SU-DHL-6 (cell line): ENCODE measurements around the gene PRDM10.

ENCODE experiments used
- EZH2phosphoT487 ChIP-seq: fragments of 200-600 bp; sonication (generic), shearing (Covaris generic); conservative IDR thresholded peaks from 2 replicates; pipeline ENCODE4 v1.6.1; 2018; ENCODE audit warnings: mild to moderate bottlenecking, antibody characterized with exemption, low read length, moderate library complexity, mixed read lengths
- TF ChIP-seq, protein P1 (sequence below): fragments of 200-600 bp; sonication (generic); IDR thresholded peaks from one replicate; pipeline ENCODE4 v1.5.1; 2017; ENCODE audit warnings: antibody characterized with exemption, mild to moderate bottlenecking, low read length, moderate library complexity; ENCODE audit not compliant: insufficient read depth, poor library complexity, severe bottlenecking

DNA sequence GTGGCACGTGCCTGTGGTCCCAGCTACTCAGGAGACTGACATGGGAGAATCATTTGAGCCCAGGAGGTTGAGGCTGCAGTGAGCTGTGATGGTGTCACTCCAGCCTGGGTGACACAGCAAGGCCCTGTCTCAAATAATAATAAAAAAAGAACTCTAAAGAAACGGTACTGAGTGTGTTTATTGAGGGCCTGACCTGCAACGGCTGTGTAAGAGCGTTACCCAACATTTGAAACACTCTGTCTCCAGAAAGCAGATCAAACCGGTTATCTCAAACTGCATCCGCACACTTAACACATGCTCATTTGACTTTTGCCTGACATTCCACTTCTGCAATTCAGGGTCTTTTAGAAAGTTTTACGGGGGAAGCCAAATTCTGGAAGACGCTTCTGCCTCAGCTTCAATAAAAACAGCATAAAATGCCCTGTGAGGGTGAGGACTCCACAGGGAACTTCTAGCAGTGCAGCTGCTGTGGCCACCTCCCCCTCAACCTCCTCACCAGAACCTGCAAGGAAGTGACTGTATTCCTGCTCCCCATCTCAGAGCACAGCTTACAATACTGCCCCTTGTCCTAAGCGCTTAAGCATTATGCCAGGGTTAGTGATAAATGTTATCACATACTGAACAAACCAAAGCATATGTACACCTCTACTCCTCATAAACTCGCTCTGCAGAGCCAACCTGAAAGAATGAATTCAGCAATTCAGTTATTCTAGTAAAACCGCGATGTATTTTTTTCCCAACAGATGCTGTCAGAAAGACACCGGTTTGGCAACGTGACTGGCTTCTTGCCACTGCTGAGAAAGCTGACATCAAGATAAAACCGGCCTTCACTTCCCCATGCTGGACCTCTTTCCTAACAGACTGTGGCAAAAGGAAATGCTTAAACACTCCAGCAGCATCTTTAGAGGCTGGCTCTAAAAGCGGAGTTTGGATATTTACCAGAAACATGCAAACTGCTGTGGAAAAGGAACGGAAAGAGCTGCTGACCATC lies 52.2 kb downstream of the PRDM10 start:
- TF ChIP-seq, protein P1, sequence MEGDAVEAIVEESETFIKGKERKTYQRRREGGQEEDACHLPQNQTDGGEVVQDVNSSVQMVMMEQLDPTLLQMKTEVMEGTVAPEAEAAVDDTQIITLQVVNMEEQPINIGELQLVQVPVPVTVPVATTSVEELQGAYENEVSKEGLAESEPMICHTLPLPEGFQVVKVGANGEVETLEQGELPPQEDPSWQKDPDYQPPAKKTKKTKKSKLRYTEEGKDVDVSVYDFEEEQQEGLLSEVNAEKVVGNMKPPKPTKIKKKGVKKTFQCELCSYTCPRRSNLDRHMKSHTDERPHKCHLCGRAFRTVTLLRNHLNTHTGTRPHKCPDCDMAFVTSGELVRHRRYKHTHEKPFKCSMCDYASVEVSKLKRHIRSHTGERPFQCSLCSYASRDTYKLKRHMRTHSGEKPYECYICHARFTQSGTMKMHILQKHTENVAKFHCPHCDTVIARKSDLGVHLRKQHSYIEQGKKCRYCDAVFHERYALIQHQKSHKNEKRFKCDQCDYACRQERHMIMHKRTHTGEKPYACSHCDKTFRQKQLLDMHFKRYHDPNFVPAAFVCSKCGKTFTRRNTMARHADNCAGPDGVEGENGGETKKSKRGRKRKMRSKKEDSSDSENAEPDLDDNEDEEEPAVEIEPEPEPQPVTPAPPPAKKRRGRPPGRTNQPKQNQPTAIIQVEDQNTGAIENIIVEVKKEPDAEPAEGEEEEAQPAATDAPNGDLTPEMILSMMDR = no peak
- TF ChIP-seq EZH2phosphoT487 = no peak
